Measurements from ENCODE around the gene YPEL1. TPM values are rescaled to one million over a fixed set of nuclear protein-coding genes. Genes with fewer than 3 reads are reported as not detected.

The YPEL1 gene, protein sequence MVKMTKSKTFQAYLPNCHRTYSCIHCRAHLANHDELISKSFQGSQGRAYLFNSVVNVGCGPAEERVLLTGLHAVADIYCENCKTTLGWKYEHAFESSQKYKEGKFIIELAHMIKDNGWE
- total RNA-seq = under 1 TPM; under 0.01 to 0.34 TPM

DNA sequence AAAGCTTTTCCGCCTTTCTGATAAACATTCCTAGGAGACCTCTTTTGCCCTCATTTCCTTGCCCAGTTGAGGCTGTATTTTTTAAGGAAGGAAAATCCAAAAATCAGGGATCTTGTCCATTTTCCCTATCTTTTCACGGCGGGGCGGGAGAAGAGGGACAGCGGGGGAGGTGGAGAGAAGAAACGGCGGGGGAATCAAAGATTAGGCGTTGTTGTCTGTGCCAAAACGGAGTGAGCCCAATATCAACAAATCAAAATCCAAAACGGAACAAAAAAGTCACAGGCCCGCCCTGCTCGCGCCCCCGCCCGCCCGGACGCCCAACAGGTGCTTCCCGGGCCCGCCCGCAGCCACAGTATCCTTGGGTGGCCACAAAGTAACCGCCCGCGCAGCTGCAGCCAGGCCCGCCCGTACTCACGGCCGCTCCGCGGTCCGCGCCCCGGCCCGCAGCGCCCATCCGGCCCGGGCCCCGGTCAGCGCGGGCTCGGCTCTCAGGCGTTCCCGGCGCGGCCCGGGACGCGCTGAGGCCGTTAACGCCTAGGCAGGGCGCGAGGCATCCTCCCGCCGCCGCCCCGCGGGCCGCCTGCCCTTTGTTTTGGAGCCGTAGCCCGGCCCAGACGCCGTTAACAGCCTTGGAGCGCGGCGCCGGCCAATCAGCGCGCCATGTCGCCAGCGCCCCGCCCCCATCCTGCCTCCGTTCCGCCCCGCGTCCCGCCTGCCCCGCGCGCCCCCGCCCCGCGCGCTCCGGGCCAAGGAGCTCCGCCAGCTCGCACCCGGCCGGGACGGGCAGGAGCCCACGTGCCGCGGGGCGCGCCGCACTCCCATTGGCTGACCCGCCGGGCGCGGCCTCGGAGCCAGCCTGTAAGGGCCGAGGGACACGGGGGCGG is at the start of gene YPEL1:
TSS of gene YPEL1 (minus strand) at position 595 of the 884 bp plus-strand sequence. CDS start 25,050 bp downstream, outside the sequence.

Small RNA genes lying within 50 kb of the gene (small RNA-seq; reads per million reads assigned to genes)
- gene MIR301B = 29.2 to 46.0 reads per million in 2 donors
- 0 reads per million in 2 donors for gene RN7SL280P

Other genes with a start within 250 kb of the YPEL1 start
- gene RIMBP3C, start 184.3 kb downstream of the YPEL1 start, total RNA-seq = under 1 TPM; 0.33 to 0.34 TPM
- 10 to 100 TPM; 49.2 to 69.6 TPM for gene UBE2L3, start 168.1 kb downstream of the YPEL1 start, total RNA-seq
- 10 to 100 TPM; 13.4 to 21.6 TPM for gene YDJC, start 105.8 kb downstream of the YPEL1 start, total RNA-seq
- gene CCDC116, start 103.0 kb downstream of the YPEL1 start, total RNA-seq = under 1 TPM; 0.33 to 0.34 TPM
- gene SDF2L1, start 93.5 kb downstream of the YPEL1 start, total RNA-seq = 10 to 100 TPM; 24.1 to 58.6 TPM
- 10 to 100 TPM; 23.0 to 25.8 TPM for gene PPIL2, start 69.8 kb downstream of the YPEL1 start, total RNA-seq
- gene MAPK1, start 131.9 kb upstream of the YPEL1 start, total RNA-seq = 10 to 100 TPM; 41.0 to 58.3 TPM
- gene PPM1F, start 217.1 kb upstream of the YPEL1 start, total RNA-seq = 10 to 100 TPM; 19.3 to 31.3 TPM
- gene TOP3B, start 247.0 kb upstream of the YPEL1 start, total RNA-seq = 10 to 100 TPM; 26.5 to 30.6 TPM